HS-5 (cell line): Measurements from ENCODE around the gene SLC4A3.

ENCODE experiments used
- DNase-seq: peaks from one replicate; pipeline ENCODE4 v3.0.0-alpha.2; 2012; ENCODE audit warnings: low read depth

The SLC4A3 gene

GRCh38 chr2:219613461-219614070 lies 13.9 kb upstream of the SLC4A3 start:
- DNase-seq, result no peak

DNA sequence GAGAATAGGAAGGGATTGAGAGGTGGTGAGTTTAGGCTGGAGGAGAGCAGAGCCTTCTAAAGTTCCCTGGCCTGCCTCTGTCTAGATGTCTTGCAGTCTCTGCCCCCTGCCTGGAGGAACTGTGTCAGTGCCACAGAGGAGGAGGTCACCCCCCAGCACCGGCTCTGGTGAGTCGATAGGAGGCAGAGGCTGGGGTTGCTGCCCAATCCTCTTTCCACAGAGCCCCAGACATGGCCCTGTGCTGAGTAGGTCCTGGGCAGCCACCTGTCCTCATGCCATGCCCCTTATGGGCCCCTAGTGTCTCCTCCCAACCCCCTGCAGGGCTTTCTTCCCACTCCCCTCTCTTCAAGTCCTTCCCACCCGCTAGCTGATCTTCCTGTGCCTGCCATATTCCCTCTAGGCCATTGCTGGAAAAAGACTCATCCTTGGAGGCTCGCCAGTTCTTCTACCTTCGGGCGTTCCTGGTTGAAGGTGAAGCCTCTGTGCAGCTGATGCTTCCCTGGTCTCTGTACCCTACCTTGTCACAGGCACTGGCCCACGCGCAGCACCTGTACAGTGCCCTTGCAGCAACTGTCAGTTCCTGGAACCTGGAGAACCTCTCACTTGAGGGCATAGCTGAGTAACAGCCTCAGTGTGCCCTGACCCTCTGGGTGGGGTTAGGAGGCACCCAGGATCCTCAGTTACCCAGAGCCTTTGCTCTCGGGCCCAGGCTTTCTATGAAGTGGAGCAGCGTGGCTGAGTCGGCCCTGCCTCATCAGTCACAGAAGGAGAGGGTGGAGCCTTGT lies 13.2 kb upstream of the SLC4A3 start:
- DNase-seq, result no peak

GRCh38 chr2:219615036-219615435 lies 12.4 kb upstream of the SLC4A3 start:
- DNase-seq, result no peak

GRCh38 chr2:219615894-219616293 lies 11.5 kb upstream of the SLC4A3 start:
- no peak for DNase-seq

- no peak for DNase-seq
These were observed 10.9 kb upstream of the SLC4A3 start for GRCh38 chr2:219616550-219616949.

DNA sequence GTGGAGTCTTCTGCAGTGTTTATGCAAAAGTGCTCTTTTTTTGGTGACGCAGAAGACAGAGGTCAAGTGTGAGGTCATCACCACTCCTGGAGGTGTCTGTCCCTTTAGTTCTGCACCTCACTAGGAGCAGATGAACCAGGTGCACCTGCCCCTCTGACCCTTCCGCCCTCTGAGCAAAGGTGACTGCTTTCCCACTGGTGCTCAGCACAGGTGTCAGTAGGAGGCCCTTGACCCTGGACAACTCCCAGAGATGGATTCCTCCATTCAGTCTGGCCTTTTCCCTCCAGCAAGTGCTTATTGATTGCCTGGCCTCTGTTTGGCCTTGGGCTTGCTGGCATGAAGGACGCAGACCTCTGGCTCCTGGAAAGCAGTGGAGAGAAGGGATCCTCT lies 8.7 kb upstream of the SLC4A3 start:
- no peak for DNase-seq

- no peak for DNase-seq
These were observed 8.2 kb upstream of the SLC4A3 start for GRCh38 chr2:219619235-219619634.

GRCh38 chr2:219620546-219620945 lies 6.9 kb upstream of the SLC4A3 start:
- DNase-seq, result no peak

DNA sequence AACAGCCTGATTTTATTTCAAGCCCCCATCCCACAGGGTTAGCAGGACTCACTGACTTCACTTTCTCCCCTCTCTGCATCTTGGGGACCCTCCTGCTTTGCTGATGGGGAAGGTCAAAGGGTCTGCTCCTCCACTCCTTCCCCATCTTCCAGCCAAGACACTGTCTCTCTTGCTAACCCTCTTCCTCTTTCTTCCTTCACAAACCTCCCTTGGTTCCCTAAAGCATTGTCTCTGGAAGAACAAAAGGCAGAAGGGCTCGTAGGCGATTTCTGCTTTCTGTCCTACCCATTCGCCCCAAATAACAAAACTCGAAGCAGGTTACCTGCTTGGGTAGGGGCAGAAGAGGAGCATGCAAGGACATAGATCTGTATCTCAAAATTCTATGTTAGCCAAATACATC lies 5.5 kb upstream of the SLC4A3 start:
- no peak for DNase-seq

GRCh38 chr2:219622472-219622871 lies 5.0 kb upstream of the SLC4A3 start:
- DNase-seq, result no peak

DNA sequence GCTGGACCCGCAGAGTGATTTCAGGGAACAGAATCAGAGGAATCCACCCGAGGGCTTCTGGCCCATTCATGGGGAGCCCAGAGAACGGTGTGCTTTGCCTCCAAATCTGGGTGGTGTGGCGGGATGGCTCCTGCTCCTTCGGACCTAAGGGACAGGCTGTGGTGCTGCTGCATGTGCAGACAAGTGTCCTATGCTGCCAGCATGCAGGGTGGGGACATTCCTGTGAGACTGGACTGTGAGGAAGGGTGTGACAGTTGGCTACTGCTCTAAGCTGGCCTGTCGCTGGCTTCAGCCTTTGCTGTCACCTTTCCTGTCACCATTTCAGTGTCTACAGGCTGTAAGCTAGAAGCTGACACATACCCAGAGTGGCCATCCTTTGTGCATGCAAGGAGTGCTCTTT lies 2.9 kb upstream of the SLC4A3 start:
- DNase-seq, result no peak

- DNase-seq, result no peak
These were observed 2.3 kb upstream of the SLC4A3 start for GRCh38 chr2:219625179-219625578.

- DNase-seq, result no peak
These were observed 890 bp upstream of the SLC4A3 start for GRCh38 chr2:219626540-219626939.

- DNase-seq, result no peak
These were observed 980 bp downstream of the SLC4A3 start for GRCh38 chr2:219628235-219628985.

DNA sequence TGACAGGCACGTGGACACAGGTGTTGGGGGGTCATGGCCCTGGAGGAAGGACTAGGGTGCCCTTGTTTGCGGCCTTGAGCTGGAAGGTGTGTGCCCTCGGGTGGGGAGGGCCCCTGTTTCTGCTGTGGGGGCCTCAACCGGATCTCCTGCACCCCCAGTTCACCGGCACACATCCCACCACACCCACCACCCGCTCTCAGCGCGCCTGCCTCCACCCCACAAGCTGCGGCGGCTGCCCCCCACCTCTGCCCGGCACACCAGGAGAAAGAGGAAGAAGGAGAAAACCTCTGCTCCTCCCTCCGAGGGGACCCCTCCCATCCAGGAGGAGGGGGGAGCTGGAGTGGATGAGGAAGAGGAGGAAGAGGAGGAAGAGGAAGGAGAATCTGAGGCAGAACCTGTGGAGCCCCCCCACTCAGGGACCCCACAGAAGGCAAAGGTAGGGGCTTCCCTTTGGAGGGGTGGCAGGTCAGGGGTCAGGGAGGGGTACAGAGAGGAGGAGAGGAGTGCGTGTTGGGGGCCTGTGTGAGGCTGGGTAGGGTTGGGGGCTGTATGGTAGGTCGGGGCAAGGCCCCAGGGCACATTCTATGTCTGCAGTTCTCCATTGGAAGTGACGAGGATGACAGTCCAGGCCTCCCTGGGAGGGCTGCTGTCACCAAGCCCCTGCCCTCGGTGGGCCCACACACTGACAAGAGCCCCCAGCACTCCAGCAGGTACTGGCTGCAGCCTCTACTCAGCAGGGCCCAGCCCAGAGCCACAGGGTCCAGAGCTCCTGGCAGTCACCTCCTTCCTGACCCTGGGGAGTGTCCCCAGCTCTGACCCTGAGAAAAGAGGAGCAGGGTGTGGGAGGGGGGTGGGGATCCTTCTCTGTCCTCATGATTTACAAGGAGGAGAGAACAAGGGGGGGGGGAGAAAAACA lies 1.8 kb downstream of the SLC4A3 start:
- DNase-seq, result no peak

- DNase-seq, result no peak
These were observed 2.7 kb downstream of the SLC4A3 start for GRCh38 chr2:219629976-219630695.

- no peak for DNase-seq
These were observed 3.5 kb downstream of the SLC4A3 start for GRCh38 chr2:219630770-219631405.

DNA sequence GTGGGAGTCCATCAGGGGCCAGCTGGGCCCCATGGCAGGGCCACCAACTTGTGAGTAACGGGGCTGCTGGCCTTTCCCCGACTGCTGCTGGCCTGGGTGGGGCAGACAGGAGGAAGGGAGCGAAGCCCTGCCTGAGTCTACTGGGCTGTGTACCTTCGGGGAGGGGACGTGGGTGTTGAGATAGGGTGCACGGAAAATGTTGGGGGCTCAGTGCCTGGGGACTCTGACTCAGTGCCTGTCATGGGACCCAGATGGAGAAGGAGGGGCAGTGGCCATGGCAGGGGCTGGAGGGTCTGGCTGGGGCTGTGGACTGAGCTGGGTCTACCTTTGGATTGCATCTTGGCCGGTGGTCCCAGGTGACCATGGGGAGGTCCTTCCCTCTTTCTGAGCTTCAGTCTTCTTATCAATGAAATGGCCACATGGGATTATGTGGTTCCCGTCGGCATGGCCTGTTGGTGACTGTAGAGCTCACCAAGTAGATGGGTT lies 4.0 kb downstream of the SLC4A3 start:
- no peak for DNase-seq

DNA sequence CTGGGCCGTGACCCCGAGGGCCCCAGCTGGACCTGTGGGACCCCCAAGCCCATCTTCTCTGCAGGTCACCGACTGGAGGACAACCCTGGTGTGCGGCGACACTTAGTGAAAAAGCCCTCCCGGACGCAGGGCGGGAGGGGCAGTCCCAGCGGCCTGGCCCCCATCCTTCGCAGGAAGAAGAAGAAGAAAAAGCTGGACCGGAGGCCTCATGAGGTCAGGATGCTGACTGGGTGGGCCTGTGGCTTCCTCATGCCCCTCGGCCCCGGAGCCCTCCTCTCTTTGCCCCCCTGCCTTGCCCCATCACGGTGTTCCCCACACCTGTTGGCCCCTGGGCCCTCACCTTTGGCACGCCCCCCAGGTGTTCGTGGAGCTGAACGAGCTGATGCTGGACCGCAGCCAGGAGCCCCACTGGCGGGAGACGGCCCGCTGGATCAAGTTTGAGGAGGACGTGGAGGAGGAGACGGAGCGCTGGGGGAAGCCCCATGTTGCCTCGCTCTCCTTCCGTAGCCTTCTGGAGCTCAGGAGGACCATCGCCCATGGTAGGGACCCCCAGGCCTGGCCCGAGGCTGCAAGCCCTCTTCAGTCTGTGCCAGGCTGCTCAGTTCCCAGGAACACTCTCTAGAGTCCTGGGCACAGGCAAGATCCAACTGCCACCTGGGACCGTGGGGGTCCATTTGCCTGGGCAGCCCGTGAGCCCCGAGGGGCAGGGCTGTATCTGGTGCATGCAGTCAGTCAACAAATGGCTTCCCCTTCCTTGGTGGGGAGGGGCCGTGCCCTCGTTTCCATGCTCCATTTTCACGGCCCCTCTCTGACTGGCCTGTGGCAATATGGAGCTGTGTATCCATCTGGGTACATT lies 4.7 kb downstream of the SLC4A3 start:
- no peak for DNase-seq

GRCh38 chr2:219632760-219633105 lies 5.3 kb downstream of the SLC4A3 start:
- DNase-seq, result no peak
